ENCODE measurements around the gene ANKRD33.

Gene ANKRD33, protein sequence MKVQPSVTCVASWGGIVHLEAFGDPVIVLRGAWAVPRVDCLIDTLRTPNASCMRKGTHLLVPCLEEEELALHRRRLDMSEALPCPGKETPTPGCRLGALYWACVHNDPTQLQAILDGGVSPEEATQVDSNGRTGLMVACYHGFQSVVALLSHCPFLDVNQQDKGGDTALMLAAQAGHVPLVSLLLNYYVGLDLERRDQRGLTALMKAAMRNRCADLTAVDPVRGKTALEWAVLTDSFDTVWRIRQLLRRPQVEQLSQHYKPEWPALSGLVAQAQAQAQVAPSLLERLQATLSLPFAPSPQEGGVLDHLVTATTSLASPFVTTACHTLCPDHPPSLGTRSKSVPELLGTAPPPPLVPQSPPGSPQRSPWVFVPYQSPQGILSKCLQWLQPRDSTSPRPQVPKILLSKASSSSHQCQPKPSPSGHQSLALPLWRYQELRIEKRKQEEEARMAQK

DNA sequence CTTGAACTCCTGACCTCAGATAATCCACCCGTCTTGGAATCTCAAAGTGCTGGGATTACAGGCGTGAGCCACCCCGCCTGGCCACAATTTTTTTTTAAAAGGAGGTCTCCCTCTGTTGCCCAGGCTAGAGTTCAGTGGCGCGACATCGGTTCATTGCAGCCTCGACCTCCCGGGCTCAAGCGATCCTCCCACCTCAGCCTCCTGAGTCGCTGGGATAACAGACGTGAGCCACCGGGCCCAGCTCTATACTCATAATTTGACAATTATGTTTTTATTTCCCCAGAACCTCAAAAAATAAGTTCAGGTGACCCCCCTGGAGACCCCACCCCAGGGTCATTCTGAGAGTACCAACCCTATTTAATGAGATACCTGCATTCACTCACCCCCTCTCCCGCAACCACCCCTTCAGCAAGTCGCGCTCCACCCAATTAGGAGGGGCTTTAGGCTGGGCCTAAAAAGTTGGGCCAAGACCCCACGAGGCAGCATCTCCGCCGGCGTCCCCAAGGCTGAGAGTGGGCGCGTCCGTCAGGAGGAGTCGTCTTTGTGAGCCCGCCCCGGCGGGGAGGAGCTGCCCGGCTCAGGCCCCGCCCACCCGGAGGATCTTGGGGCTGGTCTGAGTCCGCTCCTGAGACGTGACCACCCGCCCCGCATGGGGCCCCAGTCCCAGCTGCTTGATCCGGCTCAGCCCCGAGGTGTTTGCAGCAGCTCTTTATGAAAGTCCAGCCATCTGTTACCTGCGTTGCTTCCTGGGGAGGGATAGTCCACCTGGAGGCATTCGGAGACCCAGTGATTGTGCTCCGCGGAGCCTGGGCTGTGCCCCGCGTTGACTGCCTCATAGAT lies at the start of gene ANKRD33:
TSS of gene ANKRD33 (plus strand) at position 628 of the 840 bp plus-strand sequence. CDS start at position 712, 84 bp downstream.
- DNase-seq, result peak; percentile 24

DNA sequence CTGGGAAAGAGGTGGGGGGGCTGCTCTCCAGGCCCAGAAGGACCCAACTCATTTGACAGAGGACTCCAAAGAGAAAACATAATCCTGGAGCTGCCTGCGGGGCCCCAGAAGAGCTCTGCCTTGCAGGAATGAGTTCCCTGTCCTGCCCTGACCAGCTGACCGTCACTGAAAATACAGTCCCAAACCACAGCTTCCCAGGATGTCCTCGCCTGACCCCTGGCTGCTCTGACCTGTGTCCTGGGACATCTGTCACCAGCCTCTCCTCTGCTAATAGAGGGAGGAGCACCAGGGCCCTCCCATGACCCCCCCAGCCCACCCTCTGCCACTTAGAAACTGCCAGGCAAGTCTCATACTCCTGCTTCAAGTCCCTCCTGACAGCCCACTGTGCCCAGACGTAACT lies 49.1 kb upstream of the ANKRD33 start:
- DNase-seq, result no peak

DNA sequence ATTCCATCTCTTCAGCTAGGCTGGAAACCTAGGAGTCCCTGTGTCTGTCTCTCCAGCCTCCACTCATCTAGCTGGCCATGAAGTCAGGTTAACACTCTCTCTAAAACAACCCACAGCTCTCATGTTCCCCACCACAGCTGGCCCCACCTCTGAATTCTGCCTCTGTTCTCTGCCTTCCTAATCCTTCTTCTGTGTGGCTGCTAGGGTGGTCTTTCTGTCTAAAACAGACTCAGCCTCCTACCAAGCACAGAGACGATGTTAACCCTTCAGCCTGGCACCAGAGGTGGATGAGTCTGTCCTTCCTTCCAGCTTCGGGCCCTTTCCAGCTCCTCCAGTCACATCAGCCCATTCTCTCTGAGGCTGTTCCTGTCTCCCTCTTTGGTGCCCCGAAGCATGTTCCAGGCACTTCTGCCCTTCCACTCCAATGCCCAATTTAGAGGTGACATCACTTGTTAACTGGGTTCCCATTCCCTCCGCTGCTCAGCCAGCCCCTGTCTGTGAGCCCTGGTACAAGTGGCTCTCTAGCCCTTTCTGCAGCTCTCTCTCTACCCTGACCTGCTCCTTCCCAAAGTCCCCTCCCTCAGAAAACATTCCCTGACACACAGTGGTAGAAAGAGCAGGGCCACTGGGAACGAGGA lies 48.5 kb upstream of the ANKRD33 start:
- DNase-seq, result no peak

DNA sequence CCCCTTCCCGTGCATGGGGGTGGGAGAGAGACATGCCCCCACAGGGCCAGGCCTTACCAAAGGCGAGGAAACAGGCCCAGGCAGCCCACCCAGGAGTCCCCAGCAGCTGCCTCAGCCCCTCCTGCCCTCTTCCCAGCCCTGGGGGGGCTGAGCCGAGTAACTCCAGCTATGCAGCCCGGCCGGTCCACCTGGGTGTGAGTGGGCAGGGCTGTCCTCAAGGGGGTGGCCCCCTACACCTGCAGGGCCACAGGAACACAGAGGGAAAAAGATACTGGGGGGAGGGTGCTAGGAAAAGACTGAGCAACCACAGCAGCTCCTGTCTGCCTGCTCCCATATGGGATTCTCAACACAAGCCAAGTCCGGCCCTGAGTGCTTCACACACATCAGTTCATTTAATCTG lies 46.9 kb upstream of the ANKRD33 start:
- no peak for DNase-seq

DNA sequence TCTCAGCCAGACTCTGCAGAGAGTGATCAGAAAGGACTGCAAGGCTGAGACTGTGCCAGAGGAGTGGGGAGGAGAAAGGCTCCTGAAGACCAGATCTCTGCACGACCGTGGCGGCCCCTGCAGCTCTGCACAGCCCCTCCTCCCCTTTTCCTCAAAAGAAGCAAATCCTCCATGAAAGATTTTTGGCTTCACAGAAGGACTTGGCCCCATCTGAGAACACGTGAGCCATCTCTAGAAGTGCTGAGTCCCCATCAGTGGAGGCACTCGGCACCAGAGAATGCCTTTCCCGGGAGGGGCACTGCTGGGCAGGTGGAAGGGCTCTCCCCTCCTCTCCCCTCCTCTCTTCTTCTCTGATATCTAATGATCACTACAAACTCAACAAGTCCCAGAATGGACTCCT lies 46.2 kb upstream of the ANKRD33 start:
- no peak for DNase-seq

DNA sequence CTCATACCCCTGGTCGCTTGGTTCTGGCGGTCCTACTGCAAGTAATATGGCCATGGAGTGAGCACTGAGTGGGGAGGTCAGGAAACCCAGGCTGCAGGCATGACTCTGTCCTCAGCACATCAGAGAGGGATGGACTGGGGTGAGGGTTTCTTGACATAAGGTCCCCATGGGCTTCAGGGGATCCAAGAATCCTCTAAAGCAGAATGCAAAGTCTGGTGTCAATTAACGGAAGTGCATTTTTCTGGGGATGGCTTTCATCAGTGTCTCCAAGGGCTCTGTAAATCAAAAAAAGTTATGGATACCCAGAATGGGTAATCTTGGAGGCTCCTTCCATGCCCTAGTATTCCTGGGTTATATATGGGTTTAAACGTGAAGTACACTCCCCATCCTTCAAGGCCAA lies 43.0 kb upstream of the ANKRD33 start:
- DNase-seq, result no peak

DNA sequence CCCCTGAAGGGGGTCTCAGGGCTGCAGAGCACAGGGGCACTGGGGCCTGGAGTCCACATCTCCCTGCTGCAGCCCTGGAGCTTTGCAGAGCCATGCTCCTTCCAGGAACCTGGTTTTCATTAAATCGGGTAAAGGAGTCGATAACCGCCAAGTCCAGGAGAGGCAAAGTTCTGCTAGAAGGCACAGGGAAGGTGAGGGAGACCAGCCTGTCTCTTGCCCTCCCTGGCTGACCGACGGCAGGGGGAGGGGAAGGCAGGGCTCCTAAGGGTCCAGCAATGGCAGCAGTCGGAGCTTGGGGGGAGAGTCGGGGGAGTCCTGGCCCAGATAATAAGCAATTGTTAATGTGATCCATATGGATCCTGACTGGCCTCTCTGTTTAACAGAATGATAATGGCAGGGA lies 42.4 kb upstream of the ANKRD33 start:
- DNase-seq, result no peak

DNA sequence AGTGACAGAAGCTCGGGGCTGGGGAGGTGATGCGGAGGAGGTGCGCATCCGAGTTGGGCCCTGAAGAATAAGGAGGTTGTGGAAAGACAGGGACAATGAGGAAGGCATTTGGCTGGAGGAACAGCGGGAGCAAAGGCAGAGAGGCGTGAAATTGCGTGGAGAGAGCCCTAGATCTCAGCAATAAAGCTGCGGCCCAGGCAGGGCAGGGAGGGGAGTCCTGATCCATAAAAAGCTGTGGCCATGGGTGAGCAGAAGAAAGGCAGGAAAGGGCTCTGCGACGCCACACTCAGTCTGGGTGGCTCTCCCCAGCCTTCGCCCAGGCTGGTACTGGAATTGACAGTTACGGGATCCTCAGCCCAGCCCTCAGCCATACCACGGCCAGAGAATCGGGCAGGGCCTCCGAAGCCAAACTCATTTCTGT lies 41.6 kb upstream of the ANKRD33 start:
- DNase-seq, result no peak

DNA sequence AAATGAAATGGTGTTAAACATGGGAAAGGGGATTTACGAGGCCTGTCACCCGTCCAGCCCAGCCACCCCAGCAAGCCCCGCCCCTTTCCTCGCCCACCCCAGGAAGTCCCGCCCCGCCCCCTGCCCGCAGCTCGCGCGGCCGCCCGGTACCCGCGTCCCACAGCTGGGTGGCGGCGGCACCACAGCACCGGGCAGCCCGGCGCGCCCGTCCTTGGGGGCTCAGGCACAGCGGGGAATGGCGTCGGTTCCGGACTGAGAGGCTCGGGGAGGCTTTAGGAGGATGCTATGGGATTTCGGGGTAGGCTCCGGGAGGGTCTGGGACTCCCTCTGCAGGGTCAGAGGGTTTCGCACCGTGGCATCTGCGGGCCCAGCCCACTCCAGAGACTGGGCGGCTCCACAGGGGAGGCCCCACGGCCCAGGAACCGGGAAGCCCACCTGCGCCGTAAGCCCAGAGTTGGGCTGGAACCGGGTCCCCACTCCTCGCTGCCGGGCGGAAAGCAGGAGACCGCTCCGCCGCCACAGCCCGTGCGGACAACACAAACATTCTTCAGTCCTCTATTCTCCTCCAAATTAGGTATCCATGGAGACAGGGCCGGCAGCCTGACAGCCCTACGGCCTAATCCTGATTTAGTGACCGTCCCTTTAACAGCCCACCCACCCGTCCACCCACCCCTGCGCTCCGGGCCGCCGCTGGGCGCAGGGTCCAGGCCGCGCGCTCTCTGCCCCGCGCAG lies 40.8 kb upstream of the ANKRD33 start:
- peak; percentile 29 for DNase-seq

DNA sequence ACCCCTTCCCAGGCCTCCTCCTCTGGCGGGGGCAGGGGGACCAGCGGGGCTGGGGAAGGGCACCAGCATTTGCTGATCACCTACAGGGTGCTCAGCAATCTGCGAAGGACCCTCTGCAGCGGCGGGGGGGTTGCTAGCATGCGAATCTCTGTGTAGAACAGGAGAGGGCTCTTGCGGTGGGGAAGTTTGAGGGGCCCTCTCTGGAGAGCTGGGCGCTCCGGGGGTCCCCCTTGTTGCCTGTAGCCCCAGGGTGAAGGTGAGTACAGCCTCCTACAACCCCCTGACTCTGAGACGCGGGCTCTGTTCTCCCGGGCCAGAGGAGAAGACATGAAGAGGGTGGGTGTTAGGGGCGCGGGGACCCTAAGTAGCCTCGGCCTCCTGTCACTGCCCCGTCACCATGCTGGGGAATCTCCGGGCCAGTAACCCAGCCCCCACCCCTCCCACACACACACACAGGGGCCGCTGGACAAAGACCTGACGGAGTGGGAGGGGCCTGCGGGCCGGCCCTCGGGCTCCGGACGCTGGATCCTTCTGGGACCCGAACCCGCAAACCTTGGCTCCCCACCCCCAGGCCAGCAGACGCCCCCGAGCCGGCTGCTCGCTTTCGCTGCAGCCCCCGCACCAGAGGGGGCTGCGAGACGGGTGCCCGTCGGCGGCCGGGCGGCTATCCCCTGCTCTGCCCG lies 40.1 kb upstream of the ANKRD33 start:
- no peak for DNase-seq

DNA sequence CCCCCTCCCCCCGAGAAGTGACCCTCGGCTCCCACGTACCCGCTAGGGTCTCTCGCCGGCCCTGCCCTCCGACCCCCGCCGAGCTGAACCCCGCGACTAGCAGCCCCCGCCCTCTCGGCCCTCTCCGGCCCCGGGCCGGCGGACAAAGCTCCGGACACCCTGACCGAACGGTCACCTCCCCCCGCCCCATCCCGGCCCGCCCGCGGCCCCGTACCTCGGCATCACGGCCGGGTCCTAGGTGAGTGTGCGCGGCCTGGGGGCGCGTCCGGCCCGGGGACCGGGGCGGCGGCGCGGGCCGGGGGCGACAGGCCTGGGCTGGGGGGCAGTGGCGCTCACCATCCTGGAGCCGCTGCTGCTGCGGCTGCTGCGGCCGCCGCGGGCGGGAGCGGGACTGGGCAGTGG lies 39.6 kb upstream of the ANKRD33 start, which contains the start of gene FIGNL2:
TSS of gene FIGNL2 (minus strand) at position 393 of the 402 bp plus-strand sequence. CDS start 26,305 bp downstream, outside the sequence.
- no peak for DNase-seq

DNA sequence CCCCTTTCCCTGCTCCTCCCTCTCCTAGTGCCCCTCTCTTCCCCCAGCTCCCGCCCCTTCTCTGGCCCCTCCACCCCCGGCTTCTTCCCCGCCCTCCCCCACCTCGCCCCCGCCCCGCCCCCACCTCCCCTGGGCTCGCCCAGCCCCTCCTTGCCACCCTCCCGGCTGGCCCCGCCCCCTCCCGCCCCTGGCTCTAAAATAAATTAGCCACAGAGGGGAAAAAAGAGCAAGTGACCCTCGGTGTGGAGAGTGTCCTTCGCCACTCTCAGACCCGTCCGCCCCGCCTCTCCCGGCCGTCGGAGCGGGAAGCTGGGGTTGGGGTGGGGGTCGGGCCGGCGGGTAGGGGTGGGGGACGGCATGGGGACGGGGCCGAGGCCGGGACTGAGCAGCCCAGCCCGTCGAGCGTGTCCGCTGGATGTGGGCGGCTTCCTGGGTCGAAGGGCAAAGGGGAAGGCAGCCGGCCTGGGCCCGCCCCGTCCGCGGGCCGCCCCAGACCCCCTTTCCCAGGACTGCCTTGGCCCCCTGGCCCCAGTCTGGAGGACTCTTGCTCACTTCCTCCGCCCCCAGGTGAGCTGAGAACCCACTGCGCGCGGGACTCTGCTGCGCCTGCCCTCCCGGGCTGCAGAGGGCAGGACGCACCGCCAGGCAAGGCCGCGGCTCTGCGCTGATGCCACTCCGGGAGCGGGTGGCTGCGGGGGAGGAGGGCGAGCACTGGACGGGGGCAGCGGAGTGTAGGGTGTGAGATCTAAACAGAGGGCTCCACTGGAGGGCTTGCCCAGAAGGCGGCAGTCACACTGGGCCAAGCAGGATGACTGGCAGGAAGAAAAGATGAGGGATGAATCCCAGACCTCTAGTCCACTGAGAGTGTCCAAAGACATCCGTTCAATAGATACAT lies 38.8 kb upstream of the ANKRD33 start:
- no peak for DNase-seq

DNA sequence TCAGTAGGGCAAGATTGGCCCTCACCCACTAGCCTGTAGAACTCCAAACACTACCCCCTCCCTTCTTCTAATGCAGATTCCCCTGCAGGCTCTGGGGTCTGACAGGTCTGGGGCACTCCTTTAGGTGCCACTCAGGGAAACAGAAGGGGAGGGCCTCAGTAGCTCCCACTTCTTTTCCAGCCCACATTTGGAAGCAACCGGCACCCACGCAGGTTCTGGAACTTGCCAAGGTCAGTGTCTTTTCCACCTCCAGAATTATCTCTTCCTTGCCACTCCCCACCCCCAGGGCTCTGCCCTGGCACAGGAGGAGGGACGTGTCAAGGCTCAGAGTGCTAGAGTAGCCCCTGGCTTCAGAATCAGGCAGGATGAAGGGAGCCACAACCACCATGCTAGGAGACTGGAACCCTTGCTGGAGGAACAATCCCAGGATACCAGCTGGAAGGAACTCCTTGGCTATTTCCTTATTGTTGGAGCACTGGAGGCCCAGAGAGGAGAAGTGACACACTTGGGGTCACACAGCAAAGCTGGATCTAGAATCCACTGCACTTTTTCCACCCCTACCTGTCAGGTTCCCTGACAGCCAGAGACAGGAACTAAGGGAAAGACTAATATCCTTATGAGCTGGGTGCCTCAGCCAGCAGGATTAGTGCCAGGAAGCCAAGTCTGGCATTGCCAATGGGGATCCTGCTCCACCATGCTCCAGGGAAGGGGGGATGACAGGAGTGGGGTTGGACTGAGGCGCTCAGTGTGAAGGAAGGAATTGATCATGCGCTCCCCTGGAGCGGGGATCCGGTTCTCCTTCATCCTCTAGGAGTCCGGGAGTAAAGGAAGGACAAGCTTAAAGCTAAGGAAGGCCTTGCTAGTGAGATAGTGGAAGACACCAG lies 37.6 kb upstream of the ANKRD33 start:
- no peak for DNase-seq

DNA sequence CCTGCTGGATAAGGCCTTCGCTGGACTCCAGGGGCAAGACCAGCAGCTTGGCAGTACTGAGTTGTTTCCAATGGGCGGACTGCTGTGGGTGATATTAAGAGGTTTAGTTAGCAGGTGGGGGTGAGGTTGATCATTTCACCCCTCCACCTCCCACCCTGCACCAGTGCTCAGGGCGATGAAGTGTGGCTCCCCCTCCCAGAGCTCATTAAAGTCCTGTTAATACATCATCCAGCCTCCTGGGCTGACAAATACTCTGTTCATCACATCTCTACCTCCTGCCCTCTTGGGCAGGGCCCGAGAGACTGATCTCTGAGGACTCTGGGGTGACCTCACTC lies 37.0 kb upstream of the ANKRD33 start:
- DNase-seq, result no peak

DNA sequence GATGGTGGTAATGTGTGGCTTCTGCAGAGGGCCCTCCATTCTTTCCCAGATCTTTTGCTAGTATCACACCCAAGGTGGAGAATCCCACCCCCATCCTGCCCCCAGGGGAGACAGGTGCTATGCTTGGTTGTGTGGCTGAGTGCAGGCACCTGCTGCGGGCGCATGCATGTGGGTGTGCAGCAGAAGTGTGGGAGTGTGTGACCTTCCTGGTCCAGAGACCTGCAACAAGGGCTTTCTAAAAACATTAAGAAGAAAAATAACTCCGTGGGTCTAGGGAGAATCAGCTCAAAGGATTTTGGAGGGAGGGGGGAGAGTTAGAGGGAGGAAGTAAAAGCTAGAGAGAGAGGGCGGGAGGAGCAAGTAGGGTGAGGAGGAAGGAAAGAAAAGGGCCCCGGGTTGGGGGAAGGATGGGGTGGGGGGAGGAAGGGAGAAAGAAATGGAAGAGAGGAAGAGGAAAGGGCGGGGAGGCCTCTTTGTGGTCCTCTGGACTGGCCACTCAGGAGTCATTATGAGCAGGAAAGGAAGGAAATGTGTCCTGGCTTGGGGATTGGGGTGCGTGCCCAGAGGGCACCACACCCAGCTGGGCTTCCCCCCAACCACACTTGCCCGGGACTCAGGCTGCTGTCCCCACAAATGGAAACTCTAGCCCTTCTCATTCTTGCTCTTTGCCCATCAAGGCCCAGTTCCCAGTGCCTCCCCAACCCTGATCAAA lies 36.3 kb upstream of the ANKRD33 start:
- no peak for DNase-seq

DNA sequence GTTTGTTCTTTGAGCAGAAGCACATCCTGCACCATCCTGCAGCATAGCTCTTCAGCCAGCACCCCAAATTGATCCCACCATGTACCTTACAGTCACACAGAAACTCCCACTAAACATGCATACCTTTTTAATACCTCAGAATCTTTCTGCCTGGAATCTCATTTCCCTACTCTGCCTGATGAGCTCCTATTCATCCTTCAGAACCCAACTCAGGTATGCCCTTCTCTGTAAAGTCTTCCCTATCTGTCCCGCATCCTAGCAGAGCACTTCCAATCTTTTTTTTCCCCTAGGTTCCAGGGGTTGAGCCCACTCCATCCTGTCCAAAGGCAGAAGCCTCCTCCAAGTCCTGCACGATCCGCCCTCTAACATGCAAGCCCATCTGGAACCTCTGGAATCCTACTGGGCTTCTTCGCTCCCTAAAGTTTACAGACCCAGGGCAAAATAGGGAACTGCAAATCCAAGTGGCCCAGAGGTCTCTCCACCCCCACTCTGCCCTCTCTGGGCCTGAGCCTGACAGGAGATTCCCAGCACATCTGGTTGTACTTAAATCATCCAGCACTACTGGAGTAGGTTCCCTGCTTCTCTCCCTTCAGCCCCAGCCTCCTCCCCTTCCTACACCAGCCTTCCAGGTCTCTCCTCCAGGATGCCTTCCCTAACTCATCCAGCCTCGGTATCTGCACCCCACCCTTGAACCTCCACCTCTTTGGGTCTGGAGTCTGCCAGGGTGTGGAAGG lies 35.3 kb upstream of the ANKRD33 start:
- DNase-seq, result no peak

DNA sequence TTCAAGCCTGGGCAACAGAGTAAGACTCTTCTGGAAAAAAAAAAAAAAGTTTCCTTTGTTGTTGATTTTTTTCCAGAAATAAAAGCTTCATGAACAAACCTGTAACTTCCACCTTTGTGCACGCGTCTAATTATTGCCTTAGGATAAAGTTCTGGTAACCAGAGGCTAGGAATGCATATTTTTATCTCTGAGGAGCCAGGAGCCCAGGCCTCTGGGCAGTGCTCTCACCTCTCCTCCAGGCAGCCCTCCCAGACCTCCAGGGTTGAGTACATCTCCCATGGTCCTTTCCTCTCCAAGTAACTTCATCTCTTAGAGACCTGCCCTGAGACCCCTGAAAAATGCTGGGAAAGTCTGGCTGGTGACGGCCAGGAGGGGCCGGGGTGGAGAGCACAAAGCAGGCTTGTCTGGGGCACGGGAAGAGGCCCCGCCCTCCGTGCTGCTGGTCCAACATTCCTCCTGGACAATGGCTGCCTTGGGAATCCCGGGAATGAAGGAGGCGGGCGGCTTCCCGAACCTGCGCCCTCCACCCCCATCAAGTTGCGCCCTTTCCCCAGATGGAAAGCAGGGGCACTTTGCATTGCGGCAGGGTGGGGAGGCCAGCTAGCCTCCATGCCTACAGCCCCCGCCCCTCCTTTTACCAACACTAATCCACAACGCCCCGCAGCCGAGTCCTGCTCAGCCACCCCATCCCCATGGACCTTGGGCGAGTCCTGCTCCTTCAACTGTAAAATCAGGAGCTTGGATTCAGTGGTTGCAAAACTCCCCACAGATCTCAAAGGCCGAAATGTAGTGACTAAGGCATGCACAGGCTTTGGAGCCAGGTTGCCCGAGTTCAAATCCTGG lies 32.1 kb upstream of the ANKRD33 start:
- DNase-seq, result no peak

DNA sequence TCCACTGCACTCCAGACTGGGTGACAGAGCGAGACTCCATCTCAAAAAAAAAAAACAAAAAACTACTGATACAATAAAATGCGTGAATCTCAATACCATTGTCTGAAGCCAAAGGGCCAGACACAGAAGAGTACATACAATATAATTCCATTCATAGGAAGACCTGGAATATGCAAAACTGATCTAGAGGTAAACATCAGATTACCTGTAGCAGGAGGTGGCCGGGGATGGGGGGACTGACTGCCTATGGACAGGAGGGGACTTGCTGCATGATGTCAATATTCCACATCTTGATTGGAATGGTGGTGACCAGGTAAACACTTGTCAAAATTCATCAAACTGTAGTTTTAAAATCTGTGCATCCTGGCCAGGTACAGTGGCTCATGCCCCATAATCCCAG lies 26.9 kb upstream of the ANKRD33 start:
- no peak for DNase-seq

Data from stimulated activated CD4-positive, alpha-beta T cell treated with anti-CD3 and anti-CD28 coated beads, Interleukin-1b, Interleukin-23, amount 100 ng/mL, for 48 hours (primary cell).